ENCODE data around the gene NADK.
"Not testable (repeated sequence)": the region's sequence is repeated elsewhere in the genome, so short reads cannot be mapped to it uniquely, and the experiment has no call there.

The NADK gene

DNA sequence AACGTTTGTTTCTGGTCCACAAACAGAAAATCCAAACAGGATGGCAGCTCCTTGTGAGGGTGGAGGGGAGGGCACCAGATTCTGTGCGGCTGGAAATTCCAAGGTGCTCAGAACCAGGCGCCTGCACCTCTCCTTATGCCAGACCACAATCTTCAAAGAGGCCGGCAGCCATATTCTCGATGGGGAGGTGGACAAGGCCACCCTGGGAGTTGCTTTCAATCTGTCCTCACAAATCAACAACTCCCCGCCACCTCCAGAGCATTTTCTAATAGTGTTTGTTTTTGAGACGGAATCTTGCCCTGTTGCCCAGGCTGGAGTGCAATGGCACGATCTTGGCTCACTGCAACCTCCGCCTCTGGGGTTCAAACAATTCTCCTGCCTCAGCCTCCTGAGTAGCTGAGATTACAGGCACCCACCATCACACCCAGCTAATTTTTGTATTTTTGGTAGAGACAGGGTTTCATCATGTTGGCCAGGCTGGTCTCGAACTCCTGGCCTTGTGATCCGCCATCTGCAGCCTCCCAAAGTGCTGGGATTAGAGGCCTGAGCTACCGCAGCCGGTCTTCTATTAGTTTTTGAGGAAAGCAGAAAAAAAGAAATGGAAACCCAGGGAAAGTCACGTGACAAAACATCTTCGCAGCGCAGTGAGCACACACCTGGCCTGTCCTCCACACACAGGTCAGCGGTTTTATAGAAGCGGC, 49.0 kb downstream of the NADK start:
- not testable (repeated sequence) for H3K4me3 ChIP-seq (ENCODE audit: low read length); H3K36me3 ChIP-seq (ENCODE audit: control insufficient read depth, insufficient read depth, low read length); H3K4me1 ChIP-seq (ENCODE audit: control insufficient read depth, insufficient read depth, low read length); H3K27me3 ChIP-seq (ENCODE audit: control insufficient read depth, insufficient read depth, low read length); H3K9me3 ChIP-seq (ENCODE audit: control insufficient read depth, low read length); H3K9ac ChIP-seq (ENCODE audit: low read length)

DNA sequence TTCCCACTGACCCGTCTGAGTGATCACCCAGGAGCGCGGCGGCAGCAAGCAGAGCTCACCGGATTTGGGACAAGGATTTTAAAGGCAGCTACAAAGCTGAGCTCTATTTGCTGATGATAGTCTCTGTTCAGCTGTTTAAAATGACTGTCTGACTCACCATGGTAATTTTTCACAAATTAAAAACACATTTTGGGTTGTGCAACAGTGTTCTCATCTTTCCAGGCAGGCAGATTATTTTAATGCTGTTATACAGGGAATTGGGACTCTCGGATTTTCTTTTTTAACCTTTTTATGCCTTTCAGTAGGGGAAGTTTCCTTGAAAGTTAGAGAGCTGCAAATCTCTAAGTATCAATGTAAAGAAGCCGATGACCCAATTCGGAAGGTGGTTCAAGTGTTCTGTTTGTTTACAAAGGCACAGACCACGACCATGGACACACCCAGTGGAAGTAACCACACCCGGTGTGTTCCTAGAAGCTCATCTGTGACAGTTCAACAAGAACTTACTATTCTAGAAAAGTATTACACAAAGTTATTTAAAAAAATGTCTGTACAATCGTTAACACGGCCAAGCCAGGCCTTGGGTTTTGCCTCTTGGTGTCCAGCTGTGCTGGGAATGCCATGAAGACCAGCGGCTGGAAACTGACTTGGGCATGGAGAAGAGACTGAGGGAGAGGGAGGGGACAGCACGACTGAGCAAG, 49.8 kb downstream of the NADK start:
- not testable (repeated sequence) for H3K9ac ChIP-seq (ENCODE audit: low read length); H3K36me3 ChIP-seq (ENCODE audit: control insufficient read depth, insufficient read depth, low read length); H3K27me3 ChIP-seq (ENCODE audit: control insufficient read depth, insufficient read depth, low read length); H3K4me1 ChIP-seq (ENCODE audit: control insufficient read depth, insufficient read depth, low read length); H3K4me3 ChIP-seq (ENCODE audit: low read length); H3K9me3 ChIP-seq (ENCODE audit: control insufficient read depth, low read length)

DNA sequence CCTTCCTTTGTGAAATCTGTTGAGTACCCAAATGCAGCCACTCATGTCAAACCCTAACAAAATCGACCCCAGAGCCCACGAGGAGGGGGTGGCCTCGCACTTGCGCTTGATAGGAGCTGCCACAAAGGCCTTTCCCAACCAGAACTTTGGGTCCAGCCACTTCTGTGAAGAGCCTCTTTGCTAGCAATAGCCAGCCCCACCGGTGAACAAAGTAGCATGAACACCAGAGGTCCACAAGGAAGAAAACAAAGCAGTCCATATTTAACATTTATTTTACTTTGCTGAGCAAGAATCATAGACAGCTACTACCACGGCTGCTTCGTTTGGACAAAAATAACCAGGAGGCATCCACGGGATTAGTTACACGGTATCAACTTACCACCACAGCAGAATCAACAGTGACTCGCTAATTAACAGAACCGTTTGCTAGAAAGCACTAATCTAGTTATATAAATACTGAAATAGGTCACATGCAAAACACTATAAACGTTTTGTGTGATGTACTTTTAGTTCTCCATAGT, 51.1 kb downstream of the NADK start:
- not testable (repeated sequence) for H3K4me1 ChIP-seq (ENCODE audit: control insufficient read depth, insufficient read depth, low read length); H3K27me3 ChIP-seq (ENCODE audit: control insufficient read depth, insufficient read depth, low read length); H3K9ac ChIP-seq (ENCODE audit: low read length); H3K4me3 ChIP-seq (ENCODE audit: low read length); H3K9me3 ChIP-seq (ENCODE audit: control insufficient read depth, low read length); H3K36me3 ChIP-seq (ENCODE audit: control insufficient read depth, insufficient read depth, low read length)

DNA sequence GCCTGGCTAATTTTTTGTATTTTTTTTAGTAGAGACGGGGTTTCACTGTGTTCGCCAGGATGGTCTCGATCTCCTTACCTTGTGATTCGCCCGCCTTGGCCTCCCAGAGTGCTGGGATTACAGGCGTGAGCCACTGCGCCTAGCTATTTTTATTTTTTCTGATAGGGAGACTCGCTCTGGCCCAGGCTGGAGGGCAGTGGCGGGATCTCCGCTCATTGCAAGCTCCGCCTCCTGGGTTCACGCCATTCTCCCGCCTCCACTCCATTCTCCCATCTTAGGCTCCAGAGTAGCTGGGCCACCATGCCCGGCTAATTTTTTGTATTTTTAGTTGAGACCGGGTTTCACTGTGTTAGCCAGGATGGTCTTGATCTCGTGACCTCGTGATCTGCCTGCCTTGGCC, 52.2 kb downstream of the NADK start:
- H3K36me3 ChIP-seq (ENCODE audit: control insufficient read depth, insufficient read depth, low read length), result not testable (repeated sequence)

DNA sequence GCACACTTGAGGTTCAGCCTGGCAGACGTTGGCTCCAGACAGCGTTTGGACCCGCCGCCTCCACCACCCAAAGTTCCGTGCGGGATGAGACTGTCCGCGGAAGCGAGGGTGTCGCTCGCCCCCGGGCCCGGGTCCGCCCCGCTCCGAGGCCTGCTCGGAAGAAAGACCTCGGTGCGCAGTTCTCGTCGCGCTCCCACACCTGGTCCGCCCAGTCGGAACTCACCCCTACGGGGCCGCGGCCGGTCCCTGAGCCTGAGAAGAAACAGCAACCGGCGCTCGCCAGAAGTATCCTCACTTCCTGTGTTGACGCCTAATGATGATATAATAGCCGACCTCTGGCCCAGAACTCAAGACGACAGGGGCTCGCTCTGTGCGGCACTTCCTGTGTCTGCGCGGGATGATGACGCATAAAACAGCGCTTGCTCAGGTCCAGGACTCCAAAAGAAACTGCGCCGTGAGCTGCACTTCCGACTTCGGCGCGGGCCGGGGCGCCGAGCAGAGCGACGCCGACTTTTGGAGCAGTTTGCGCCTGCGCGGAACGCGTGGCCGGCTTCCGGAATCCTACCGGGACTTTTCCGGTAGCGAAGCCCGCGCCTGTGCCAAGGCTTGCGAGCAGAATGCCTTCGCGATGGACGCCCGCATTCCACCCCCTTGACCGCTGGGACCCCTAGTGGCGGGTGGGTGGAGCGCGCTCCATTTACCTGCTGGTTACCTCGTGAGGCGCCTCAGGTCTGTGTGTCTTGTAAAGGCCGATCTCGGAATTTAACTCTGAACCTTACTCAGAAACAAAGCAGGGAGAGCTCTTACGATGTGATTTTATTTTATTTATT, 54.0 kb downstream of the NADK start, which contains the start of gene CDK11A:
TSS of gene CDK11A (minus strand) at position 323 of the 830 bp plus-strand sequence. CDS start 1,539 bp downstream, outside the sequence.
- Histone ChIP-seq H3K9ac (ENCODE audit: low read length) (peak within 1 kb of the TSS; percentile 80), H3K4me3 (ENCODE audit: low read length) (peak within 1 kb of the TSS; percentile 31)
- not testable (repeated sequence) for H3K9me3 ChIP-seq (ENCODE audit: control insufficient read depth, low read length); H3K4me1 ChIP-seq (ENCODE audit: control insufficient read depth, insufficient read depth, low read length); H3K27me3 ChIP-seq (ENCODE audit: control insufficient read depth, insufficient read depth, low read length); H3K36me3 ChIP-seq (ENCODE audit: control insufficient read depth, insufficient read depth, low read length)

More for the DNA sequence above, 52.2 kb downstream of the NADK start:
- not testable (repeated sequence) for H3K27me3 ChIP-seq (ENCODE audit: control insufficient read depth, insufficient read depth, low read length); H3K4me1 ChIP-seq (ENCODE audit: control insufficient read depth, insufficient read depth, low read length); H3K9ac ChIP-seq (ENCODE audit: low read length); H3K4me3 ChIP-seq (ENCODE audit: low read length); H3K9me3 ChIP-seq (ENCODE audit: control insufficient read depth, low read length)

DNA sequence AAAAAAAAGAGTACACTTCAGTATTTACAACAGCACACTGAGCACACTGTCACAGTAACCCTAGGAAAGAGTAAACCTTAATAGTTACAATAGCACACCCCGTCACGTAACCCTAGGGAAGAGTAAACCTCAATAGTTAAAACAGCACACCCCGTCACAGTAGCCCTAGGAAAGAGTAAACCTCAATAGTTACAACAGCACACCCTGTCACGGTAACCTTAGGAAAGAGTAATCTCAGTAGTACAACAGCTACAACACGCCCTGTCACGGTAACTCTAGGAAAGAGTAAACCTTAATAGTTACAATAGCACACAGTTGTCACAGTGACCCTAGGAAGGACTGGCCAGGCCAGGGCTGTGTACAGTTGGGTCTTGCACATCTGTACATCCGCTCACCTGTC, 57.1 kb downstream of the NADK start:
- Histone ChIP-seq H3K9ac (ENCODE audit: low read length) (no peak overlapping the region), H3K4me3 (ENCODE audit: low read length) (no peak overlapping the region), H3K27me3 (ENCODE audit: control insufficient read depth, insufficient read depth, low read length) (no peaks in the 10 kb centered on the region), H3K36me3 (ENCODE audit: control insufficient read depth, insufficient read depth, low read length) (no peaks in the 10 kb centered on the region), H3K9me3 (ENCODE audit: control insufficient read depth, low read length) (no peaks in the 10 kb centered on the region), H3K4me1 (ENCODE audit: control insufficient read depth, insufficient read depth, low read length) (peaks cover 5% of the 10 kb centered on the region)

DNA sequence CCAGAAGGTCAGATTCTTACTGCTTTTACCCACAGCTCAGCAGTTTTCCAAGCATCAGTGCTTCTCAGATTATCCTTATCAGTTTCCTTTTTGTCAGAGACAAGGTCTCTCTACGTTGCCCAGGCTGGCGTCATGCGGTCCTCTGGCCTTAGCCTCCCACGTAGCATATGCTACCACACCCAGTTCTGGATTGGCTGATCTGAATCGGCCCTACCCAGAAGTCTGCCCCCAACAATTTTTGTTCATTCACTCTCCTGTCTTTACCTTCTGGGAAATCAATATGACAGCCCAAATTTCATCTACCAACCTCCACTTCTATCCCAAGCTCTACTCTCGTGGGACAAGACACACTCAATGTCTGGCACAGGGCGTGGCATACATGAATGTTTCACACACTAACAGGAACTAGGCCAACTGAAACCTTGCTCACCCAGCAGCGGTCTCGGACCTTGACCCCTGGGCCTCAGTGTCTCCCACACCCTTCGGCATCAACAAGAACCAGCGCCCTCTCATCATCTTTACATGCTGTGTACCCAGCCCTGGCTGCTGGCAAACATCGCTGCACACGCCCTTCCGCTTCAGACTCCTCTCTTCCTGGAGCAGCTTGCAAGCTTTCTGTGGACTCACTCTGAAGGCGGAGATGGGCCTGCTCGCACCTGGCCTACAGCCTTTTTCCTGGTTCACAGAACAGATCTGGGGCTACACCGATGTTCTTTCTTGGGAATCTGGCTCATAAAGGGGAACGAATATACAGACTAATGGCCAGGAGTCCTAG, 63.0 kb downstream of the NADK start:
- not testable (repeated sequence) for H3K27me3 ChIP-seq (ENCODE audit: control insufficient read depth, insufficient read depth, low read length); H3K9me3 ChIP-seq (ENCODE audit: control insufficient read depth, low read length); H3K4me3 ChIP-seq (ENCODE audit: low read length); H3K36me3 ChIP-seq (ENCODE audit: control insufficient read depth, insufficient read depth, low read length); H3K9ac ChIP-seq (ENCODE audit: low read length); H3K4me1 ChIP-seq (ENCODE audit: control insufficient read depth, insufficient read depth, low read length)

DNA sequence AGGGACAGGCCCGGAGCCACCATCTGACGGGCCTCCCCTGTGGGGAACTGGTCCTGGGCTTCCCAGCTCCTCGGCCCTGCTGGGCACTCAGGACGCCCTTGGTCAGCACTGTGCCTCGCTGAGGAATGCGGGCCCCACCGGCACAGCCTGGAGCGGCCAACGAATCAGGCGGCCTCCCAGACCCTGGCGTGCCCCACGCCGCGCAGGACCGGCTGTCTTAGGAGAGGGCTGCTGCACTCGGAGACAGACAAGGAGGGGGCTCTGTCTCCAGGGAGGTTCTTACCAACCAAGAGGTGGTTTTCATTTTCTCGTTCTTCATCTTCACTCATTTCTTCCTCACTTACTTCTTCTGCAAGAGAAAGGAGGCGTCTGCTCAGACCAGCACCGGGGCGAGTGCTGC, 70.4 kb downstream of the NADK start:
- H3K4me1 ChIP-seq (ENCODE audit: control insufficient read depth, insufficient read depth, low read length); H3K9ac ChIP-seq (ENCODE audit: low read length); H3K36me3 ChIP-seq (ENCODE audit: control insufficient read depth, insufficient read depth, low read length); H3K4me3 ChIP-seq (ENCODE audit: low read length); H3K27me3 ChIP-seq (ENCODE audit: control insufficient read depth, insufficient read depth, low read length); H3K9me3 ChIP-seq (ENCODE audit: control insufficient read depth, low read length): not testable (repeated sequence)

DNA sequence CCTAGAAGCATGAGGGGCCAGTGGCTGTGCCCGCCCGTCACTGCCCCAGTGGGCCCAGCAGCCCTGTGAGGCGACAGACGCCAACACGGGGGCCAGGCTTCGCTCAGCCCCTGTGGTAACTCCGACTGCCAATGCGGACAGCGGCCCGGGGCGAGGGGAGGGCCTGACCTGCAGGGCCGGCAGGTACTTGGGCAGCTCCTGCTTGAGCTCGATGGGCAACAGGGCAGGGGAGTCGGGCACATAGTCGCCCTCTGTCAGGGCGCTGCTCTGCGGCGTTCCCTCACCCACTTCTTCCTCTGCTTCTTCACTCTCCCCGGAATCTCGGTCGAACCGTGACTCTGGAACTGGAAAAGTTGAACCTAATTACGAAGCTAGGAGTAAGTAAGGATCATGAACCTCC, 71.0 kb downstream of the NADK start:
- not testable (repeated sequence) for H3K4me1 ChIP-seq (ENCODE audit: control insufficient read depth, insufficient read depth, low read length); H3K4me3 ChIP-seq (ENCODE audit: low read length); H3K27me3 ChIP-seq (ENCODE audit: control insufficient read depth, insufficient read depth, low read length); H3K36me3 ChIP-seq (ENCODE audit: control insufficient read depth, insufficient read depth, low read length); H3K9ac ChIP-seq (ENCODE audit: low read length); H3K9me3 ChIP-seq (ENCODE audit: control insufficient read depth, low read length)

DNA sequence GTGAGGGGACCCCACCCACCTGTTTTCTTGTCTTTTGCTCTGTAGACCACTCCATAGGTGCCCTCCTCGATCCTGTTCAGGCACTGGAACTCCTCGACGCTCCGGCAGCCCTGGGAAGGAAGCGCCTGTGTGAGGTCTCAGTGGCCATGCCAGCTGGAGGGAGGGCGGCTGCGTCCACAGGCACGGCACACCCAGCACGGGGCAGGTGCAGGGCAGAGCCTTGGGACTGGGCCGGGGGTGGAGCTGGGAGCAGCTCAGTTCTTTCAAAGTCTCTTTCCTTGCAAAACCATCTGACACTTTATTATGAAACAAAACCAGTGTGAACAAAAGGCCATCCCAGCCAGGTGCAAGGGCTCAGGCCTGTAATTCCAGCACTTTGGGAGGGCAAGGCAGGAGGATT, 72.6 kb downstream of the NADK start:
- not testable (repeated sequence) for H3K9ac ChIP-seq (ENCODE audit: low read length); H3K9me3 ChIP-seq (ENCODE audit: control insufficient read depth, low read length); H3K27me3 ChIP-seq (ENCODE audit: control insufficient read depth, insufficient read depth, low read length); H3K4me3 ChIP-seq (ENCODE audit: low read length); H3K4me1 ChIP-seq (ENCODE audit: control insufficient read depth, insufficient read depth, low read length); H3K36me3 ChIP-seq (ENCODE audit: control insufficient read depth, insufficient read depth, low read length)

DNA sequence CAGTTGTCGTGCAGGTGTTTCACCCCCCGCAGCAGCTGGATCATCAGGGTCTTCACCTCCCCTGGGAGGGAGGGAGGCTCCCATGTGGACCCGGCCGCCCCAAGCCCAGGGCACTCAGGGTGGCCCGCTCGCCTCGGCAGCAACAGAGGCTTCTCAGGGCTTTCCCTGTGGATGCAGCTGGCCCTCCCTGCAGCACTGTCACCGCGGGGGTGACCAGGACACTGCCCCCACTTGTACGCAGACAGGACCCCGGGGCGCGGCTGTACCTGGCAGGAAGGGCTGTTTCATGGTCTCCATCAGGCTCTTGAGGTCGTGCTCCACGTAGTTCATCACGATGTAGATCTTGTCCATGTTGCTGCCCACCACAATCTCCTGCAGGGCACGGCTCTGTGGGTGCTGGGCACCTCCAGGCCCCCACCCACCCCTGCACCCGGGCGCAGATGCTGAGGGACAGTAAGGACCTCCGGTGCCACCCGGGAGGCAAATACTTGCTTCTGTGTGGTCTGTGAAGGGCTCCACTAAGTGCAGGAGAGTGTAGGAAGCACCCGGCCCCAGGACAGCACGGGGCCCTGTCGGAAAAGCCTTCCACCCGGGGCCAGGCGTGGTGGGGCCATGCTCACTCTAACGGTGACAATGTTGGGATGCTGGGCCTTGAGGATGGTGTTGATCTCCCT, 73.8 kb downstream of the NADK start:
- not testable (repeated sequence) for H3K9me3 ChIP-seq (ENCODE audit: control insufficient read depth, low read length); H3K27me3 ChIP-seq (ENCODE audit: control insufficient read depth, insufficient read depth, low read length); H3K4me3 ChIP-seq (ENCODE audit: low read length); H3K4me1 ChIP-seq (ENCODE audit: control insufficient read depth, insufficient read depth, low read length); H3K36me3 ChIP-seq (ENCODE audit: control insufficient read depth, insufficient read depth, low read length); H3K9ac ChIP-seq (ENCODE audit: low read length)
